Measurements from ENCODE around the gene ZFAND3.

DNA sequence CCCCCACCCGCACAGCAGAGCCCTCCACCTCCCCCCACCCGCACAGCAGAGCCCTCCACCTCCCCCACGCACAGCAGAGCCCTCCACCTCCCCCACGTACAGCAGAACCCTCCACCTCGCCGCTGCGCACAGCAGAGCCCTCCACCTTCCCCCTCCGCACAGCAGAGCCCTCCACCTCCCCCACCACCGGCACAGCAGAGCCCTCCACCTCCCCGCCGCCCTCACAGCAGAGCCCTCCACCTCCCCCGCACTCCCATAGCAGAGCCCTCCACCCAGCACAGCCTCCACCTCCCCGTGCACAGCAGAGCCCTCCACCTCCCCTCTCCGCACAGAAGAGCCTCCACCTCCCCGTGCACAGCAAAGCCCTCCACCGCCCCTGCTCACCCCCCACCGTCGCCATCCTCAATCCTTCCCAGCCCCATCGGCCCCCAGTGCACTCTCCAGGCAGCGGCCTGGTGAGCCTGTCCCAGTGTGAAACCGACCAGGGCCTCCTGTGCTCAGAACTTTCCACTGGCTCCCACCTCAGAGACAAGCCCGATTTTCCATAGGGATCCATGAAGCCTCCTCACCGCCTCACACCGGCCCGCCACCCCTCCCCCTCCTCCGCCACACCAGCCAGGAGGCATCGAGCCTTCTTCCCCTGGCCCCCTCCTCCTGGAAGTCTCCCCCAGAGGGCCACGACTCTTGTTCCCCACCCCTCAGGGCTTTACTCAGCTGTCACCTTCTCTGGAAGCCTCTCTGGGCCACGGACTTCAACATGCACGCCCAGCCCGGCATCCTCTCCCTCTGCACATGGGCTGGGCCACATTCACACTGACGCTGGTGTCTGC, 347.1 kb downstream of the ZFAND3 start:
- TF ChIP-seq, protein P1, sequence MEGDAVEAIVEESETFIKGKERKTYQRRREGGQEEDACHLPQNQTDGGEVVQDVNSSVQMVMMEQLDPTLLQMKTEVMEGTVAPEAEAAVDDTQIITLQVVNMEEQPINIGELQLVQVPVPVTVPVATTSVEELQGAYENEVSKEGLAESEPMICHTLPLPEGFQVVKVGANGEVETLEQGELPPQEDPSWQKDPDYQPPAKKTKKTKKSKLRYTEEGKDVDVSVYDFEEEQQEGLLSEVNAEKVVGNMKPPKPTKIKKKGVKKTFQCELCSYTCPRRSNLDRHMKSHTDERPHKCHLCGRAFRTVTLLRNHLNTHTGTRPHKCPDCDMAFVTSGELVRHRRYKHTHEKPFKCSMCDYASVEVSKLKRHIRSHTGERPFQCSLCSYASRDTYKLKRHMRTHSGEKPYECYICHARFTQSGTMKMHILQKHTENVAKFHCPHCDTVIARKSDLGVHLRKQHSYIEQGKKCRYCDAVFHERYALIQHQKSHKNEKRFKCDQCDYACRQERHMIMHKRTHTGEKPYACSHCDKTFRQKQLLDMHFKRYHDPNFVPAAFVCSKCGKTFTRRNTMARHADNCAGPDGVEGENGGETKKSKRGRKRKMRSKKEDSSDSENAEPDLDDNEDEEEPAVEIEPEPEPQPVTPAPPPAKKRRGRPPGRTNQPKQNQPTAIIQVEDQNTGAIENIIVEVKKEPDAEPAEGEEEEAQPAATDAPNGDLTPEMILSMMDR (IDR thresholded peaks at IDR 0.05) = no peak
- TF ChIP-seq NPAS2 (CRISPR knock-in tag; IDR thresholded peaks at IDR 0.05; ENCODE audit: borderline replicate concordance) (no peak), POLR2A (IDR thresholded peaks at IDR 0.05; ENCODE audit: low read length) (no peak), MAZ (IDR thresholded peaks at IDR 0.05; ENCODE audit: borderline replicate concordance, low read depth, low read length) (no peak), RFX5 (IDR thresholded peaks at IDR 0.05) (no peak), RAD21 (conservative IDR thresholded peaks at IDR 0.05 in 1 of 2, IDR thresholded peaks at IDR 0.05 in 1 of 2) (no peak), POLR2AphosphoS2 (conservative IDR thresholded peaks at IDR 0.05; ENCODE audit: low read length) (no peak), JUNB (IDR thresholded peaks at IDR 0.05) (no peak), BHLHE40 (IDR thresholded peaks at IDR 0.05; ENCODE audit: low read depth, low read length) (no peak), HDAC2 (IDR thresholded peaks at IDR 0.05) (no peak)
- TF ChIP-seq, protein P2, sequence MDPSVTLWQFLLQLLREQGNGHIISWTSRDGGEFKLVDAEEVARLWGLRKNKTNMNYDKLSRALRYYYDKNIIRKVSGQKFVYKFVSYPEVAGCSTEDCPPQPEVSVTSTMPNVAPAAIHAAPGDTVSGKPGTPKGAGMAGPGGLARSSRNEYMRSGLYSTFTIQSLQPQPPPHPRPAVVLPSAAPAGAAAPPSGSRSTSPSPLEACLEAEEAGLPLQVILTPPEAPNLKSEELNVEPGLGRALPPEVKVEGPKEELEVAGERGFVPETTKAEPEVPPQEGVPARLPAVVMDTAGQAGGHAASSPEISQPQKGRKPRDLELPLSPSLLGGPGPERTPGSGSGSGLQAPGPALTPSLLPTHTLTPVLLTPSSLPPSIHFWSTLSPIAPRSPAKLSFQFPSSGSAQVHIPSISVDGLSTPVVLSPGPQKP (IDR thresholded peaks at IDR 0.05; ENCODE audit: low read depth, low read length) = no peak
- TF ChIP-seq, protein P3, sequence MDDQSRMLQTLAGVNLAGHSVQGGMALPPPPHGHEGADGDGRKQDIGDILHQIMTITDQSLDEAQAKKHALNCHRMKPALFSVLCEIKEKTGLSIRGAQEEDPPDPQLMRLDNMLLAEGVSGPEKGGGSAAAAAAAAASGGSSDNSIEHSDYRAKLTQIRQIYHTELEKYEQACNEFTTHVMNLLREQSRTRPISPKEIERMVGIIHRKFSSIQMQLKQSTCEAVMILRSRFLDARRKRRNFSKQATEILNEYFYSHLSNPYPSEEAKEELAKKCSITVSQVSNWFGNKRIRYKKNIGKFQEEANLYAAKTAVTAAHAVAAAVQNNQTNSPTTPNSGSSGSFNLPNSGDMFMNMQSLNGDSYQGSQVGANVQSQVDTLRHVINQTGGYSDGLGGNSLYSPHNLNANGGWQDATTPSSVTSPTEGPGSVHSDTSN (IDR thresholded peaks at IDR 0.05) = no peak

Measured in A549 (cell line).